ENCODE measurements around the gene MGAT4B.

GRCh38 chr5:179837076-179838011 is 30.7 kb upstream of the MGAT4B start:
- TF ChIP-seq, protein P1, sequence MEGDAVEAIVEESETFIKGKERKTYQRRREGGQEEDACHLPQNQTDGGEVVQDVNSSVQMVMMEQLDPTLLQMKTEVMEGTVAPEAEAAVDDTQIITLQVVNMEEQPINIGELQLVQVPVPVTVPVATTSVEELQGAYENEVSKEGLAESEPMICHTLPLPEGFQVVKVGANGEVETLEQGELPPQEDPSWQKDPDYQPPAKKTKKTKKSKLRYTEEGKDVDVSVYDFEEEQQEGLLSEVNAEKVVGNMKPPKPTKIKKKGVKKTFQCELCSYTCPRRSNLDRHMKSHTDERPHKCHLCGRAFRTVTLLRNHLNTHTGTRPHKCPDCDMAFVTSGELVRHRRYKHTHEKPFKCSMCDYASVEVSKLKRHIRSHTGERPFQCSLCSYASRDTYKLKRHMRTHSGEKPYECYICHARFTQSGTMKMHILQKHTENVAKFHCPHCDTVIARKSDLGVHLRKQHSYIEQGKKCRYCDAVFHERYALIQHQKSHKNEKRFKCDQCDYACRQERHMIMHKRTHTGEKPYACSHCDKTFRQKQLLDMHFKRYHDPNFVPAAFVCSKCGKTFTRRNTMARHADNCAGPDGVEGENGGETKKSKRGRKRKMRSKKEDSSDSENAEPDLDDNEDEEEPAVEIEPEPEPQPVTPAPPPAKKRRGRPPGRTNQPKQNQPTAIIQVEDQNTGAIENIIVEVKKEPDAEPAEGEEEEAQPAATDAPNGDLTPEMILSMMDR (IDR thresholded peaks at IDR 0.05), result no peak
- no peak for TF ChIP-seq POLR2A (IDR thresholded peaks at IDR 0.05)
